Measurements from ENCODE around the gene FHIT.

DNA sequence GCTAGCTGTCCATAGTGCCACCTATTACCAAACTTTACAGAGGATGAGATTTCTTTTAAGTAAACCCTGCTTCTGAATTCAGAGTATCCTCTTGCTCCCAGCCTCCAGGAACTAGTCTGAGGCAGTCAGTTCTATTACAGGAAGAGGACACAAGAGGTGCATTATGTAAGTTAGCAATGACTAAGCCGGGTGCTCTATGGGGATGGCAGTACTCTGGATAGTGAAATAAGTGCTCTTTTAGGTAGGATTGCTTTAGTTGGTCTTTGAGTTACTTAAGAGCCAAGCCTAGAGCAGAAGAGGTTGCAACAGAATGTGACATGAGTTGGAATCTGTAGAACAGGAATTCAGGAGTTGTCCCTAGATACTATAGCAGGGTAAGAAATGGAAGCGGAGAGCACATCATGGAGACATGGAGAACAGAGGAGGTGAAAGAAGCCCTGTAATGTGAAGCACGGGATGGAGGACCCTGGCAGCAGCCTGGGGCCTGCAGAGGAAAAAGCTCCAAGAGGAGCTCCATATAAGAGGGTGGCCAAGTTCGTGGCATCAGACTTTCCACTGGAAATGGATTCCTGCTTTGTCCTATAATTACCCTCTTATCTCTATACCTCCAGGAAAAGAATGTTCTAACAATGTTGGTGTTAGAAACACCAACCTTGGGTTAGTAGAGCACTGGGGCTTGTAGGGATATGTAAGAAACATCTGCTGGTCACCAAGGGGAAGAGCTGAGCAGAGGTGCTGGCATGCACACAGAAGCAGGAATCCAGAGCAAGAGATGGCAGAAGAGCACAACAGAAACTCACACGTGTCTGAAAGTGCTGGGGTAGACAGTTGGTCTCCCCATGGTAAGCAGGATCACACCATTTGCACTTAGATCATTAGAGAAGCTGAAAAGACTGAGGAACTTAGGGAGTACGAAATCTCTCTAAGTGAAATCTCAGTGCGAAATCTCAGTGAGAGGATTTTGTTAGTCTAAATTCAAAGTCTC is 851.1 kb downstream of the FHIT start:
- TF ChIP-seq YY1 (IDR thresholded peaks at IDR 0.05; ENCODE audit: insufficient read depth, insufficient read length) (no peak), ZNF274 (IDR thresholded peaks at IDR 0.05; ENCODE audit: low read depth, low read length) (no peak)
